HG02759 (cell line): ENCODE data around the gene GPR107.

Source experiments
- ATAC-seq: cut with Tn5 transposase; IDR thresholded peaks from one replicate; pipeline ENCODE4 v1.9.1; 2021; ENCODE audit warnings: mild to moderate bottlenecking, moderate library complexity; ENCODE audit not compliant: unreplicated experiment

GPR107 gene

GRCh38 chr9:130128733-130129431 lies 75.2 kb downstream of the GPR107 start:
- ATAC-seq, result peak; percentile 69

DNA sequence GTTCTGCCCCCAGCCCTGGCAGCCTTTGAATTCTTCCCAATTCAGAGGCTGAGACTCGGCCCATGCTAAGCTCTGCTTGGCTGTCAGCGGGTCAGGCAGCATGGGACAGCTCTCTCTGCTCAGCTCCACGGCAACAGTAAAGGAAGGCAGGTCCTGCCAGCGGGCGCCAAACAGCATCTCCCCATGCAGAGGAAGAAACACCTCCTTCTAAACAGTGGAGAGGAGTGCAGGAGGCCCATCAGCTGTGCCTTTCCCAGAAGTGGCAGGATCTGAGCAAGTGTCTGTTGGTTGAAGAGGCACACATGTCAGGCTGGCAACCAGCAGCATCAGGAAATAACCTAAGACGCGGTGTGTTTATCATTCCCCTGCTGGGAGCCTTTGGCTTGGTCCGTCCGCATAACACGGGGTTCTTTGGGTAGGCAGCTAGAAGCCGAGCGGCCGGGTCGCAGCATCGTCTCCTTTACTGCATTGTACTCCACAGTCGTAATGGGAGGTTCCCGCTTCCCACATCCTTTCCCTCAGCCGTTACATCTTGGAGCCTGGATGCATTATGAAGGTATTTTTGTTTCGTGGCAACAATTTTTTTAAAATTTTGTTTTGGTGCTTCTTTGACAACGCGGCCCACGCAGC lies 75.8 kb downstream of the GPR107 start:
- no peak for ATAC-seq

DNA sequence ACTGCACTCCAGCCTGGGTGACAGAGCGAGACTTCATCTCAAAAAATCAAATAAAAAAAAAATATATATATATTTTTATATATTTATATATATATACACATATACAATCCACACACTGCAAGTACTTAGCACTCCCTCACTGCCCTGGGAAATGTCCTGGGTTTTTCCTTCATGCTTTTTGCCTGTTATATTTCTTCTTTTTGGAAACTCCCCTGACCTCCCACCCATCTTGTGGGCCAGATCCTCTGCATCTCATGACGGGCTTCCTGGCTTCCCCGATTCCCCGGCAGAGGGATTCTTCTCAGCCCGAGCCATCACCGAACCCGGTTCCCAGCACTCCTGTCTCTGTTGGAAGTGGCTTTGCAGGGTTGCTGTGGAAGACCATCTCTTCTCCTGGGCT lies 79.0 kb downstream of the GPR107 start:
- no peak for ATAC-seq

DNA sequence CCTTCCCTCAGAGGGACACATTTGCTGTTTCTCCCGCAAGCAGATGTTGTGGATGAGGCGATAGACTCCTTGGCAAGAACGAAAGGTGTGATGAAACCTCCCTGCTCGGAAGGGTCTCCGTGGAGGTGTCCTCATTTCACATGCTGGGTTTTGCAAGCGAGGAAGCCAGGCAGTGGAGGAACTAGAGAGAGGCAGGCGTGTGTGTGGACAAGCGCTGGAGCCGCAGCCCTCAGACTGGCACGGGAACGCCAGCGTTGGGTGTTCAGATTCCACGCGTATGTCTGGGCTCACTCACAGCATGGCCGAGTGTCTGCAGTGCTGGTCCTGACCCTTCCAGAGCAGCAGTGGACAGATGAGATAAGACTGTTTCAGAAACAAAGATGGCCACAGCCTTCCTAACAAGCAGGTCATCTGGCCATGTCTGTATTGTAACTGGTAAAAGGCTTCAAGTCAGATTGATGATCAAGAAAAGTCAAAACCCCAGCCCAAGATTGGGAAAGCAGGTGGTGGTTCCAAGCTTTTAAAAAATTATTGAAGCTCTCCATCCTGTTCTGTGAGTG lies 83.5 kb downstream of the GPR107 start:
- ATAC-seq, result no peak

DNA sequence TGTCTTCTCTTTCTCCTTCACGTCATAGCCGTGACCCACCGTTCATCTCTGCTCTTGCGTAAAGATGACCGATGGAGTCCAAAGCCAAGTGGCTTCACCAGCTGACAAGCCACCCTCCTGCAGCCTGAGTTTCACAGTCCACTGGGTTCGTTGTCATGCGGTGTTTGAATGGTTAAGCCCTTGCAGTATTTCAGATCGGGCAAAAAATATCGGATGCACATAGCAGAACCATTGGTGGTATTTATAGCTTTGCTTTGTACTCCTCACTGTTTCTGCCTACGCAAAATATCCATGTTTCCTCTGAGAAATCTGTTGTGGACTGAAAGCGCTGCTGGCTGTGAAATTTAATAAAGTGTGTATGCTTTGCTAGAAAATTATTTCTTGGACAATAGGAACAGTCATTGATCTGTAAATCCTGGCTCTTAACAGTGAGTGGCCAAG lies 84.0 kb downstream of the GPR107 start:
- no peak for ATAC-seq

GRCh38 chr9:130138171-130138653 lies 84.5 kb downstream of the GPR107 start:
- ATAC-seq, result no peak

DNA sequence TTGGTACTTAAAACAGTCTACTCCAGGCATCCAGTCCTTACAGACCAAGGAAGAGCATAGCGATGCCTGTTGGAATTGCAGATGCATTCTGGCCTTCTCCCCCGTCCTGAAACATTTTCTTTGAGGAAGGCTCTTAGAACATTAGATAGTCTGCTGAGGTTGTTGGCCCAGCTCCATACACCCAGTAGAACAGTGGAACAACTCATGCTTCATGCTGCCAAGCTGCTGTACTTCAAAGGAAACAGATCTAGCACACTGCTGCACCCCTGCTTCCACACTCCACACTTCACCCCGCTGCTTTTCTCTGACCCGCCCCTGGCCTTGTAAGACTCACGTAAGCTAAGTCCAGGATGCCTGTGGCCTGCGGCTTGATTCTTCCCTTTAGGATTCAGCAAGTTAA lies 85.1 kb downstream of the GPR107 start:
- no peak for ATAC-seq

GRCh38 chr9:130139251-130139650 lies 85.5 kb downstream of the GPR107 start:
- ATAC-seq, result no peak

DNA sequence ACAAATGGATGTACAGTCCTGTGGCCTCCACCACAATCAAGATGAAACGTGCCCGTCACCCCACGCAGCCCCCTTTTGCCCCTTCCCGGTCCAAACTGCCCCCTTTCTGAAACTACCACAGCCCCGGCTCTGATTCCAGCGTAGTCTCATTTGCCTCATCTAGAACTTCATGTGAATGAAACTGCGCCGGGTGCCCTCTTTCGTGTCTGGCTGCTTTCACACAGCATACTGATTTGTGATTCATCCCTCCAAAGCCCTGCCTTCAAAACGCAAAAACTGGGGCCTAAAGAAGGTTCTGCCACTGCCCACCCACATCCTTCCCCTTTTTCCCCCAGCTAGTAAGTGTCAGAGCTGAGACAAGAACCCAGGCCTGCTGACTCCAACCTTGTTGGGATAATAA lies 87.0 kb downstream of the GPR107 start:
- ATAC-seq, result no peak

DNA sequence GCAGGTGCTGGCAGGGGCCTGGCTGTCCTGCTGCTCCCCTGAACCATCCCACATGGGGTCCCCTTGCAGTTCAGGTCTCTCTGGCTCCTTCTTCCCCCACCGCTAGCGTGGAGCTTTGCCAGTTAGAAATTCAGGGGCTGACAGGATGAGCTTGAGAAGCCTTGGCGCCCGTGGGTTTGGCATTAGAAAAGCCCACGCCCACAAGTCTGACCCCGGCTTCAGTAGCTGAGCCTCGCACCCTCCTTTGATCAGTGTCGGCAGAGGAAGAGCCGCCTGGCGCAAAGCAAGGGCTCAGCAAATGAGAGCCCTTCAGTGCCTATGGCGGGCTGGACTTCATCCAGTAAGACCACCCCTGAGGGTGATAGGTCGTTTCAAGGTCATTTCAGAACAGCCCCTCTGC lies 88.3 kb downstream of the GPR107 start:
- no peak for ATAC-seq

GRCh38 chr9:130142641-130143040 lies 88.9 kb downstream of the GPR107 start:
- no peak for ATAC-seq

DNA sequence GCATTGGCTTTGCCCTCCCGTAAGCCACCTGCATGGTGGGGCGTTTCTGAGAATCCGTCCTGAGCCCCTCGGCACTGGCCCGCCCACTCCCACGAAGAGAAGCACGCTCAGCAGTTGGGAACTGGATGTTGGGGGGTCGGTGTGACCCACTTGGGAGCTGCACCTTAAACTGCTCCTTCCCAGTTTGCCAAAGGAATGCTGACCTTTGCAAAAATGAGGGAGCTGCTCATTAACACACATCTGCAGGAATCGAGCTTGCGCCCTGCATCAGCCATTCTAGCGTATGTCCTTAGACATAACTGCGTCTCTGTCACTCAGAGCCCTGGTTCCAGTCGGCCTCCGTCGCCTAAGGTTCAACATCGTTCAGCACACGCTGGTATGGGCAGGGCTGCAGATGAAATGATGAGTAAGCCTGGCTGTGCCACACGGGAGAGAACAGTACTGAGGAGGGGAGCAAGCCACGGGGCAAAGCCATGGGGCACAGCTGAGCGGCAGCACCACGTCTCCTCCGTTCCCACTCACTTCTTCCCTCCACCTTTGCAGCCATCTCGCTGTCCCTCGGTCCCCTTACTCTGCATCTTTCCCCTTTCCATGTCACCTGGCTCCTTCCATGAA lies 89.7 kb downstream of the GPR107 start:
- ATAC-seq, result no peak

GRCh38 chr9:130143958-130144366 lies 90.3 kb downstream of the GPR107 start:
- no peak for ATAC-seq

- no peak for ATAC-seq
Measured at GRCh38 chr9:130144703-130145102, 91.0 kb downstream of the GPR107 start.

- no peak for ATAC-seq
Measured at GRCh38 chr9:130145658-130146057, 92.0 kb downstream of the GPR107 start.

- ATAC-seq, result no peak
Measured at GRCh38 chr9:130147198-130147597, 93.5 kb downstream of the GPR107 start.

DNA sequence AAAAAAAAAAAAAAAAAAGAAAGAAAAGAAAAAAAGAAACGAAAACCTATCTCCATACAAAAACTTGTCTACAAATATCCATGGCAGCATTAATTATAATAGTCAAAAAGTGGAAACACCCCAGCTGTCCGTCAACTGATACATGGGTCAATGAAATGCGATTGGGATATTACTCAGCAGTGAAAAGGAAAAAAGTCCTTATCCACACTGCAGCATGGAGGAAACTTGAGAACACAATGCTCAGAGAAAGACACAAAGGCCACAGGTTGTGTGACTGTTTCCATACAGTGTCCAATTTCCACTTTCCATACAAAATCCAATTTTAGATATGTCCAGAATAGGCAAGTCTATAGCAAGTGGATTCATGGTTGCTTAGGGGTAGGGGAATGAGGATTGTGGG lies 94.2 kb downstream of the GPR107 start:
- no peak for ATAC-seq

DNA sequence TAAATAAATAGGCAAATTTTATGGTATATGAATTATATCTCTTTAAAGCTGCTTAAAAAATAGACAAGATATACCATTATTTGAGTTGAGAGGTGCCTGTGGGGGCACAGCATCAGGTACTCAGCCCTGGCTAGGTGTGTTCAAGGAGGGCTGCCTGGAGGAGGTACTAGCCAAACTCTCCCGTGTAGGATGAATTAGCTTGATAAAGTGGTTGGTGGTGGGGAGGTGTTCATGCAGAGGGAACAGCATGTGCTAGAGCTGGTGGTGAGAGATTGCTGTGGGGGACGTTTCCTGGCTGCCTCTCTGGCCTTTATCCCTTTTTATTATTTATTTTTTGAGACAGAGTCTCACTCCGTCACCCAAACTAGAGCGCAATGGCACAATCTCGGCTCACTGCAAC lies 95.3 kb downstream of the GPR107 start:
- ATAC-seq, result no peak

GRCh38 chr9:130149654-130150286 lies 96.1 kb downstream of the GPR107 start:
- ATAC-seq, result no peak

DNA sequence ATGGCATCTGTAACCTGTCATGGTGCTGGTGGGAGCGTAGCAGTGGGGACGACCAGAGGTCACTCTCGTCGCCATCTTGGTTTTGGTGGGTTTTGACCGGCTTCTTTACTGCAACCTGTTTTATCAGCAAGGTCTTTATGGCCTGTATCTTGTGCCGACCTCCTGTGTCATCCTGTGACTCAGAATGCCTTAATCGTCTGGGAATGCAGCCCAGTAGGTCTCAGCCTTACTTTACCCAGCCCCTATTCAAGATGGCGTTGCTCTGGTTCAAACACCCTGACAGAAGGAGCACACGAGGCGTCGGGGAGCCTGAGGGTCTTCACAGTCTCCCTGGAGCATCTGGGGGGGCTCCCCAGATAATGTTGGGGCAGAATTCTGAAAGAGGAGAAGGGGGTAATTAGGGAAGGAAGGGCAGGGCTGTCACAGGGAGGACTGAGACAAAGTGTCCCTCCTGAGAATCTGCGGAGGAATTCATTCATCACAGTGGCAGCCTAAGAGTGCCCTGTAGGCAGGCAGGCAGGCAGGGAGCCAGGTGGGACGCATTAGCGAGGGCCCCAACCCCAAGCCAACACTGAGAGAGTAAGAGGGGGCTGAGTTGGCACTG lies 97.2 kb downstream of the GPR107 start:
- no peak for ATAC-seq

DNA sequence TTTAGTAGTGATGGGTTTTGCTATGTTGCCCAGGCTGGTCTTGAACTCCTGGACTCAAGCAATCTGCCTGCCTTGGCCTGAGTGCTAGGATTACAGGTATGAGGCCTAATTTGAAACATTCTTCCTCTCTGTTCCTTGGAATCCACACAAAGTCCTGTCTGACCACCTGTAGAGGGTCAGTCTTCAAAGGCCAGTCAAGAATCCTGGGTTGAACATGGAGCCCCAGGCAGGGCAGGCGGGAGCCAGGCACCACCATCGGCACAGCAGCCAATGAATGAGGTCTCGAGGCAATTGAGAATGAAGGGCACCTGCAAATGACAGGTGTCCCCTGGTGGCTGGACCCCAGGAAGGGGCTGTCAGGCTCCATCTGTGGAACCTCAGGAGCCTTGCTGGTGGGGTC lies 101.1 kb downstream of the GPR107 start:
- no peak for ATAC-seq
